K562 (cell line): ENCODE data around the gene RACGAP1. TPM values are rescaled to one million over a fixed set of nuclear protein-coding genes. Genes with fewer than 3 reads are reported as not detected.

Experiments used
- ATAC-seq: fragments of 200-7000 bp; cut with Tn5 transposase; 3 replicates; pipeline ENCODE4 v1.9.1; 2020; ENCODE audit warnings: moderate library complexity
- BruUV-seq: library from RNA; stranded (reverse); fragments of 400-500 nt; replicated peaks from 2 replicates; lab custom pipeline; 2021; lab: Mats Ljungman, UMichigan
- CTCF ChIA-PET: fragments of 300-600 bp; formaldehyde crosslinking; extraction: SDS; loops from one replicate; lab custom pipeline; 2021; ENCODE audit warnings: low intra/inter-chr PET ratio; lab: Yijun Ruan, JAX
- POLR2A ChIA-PET: fragments of 300-600, 350-650 bp; sonication (Branson Sonifier 250); formaldehyde crosslinking; extraction: SDS; loops from one replicate; lab custom pipeline; 2021; ENCODE audit warnings: antibody characterized with exemption, inconsistent platforms; lab: Yijun Ruan, JAX
- DNase-seq, 4 experiments: peaks; one replicate each; pipeline versions ENCODE4 v3.0.0 to v3.0.0-alpha.2; 2011 to 2018; ENCODE audit warnings: low spot score in 3 of 4, mixed read lengths in 3 of 4; ENCODE audit errors: extremely low read depth in 1 of 4
- FAIRE-seq: peaks from 2 replicates; lab custom pipeline; 2011; peaks lifted over from hg19 to GRCh38; lab: Jason Lieb, UNC
- H2AFZ ChIP-seq: 2 replicates; pipeline ENCODE4 v1.6.0; 2011; ENCODE audit warnings: low read depth, low read length, control low read depth, inconsistent platforms
- H3K27ac ChIP-seq: fragments of 200-600 bp; 3 replicates; pipeline ENCODE4 v1.8.0; 2011; ENCODE audit warnings: low read depth, mild to moderate bottlenecking, control low read depth, inconsistent platforms, low read length, moderate library complexity, mixed read lengths; ENCODE audit errors: extremely low read depth
- H3K27me3 ChIP-seq, 2 experiments: fragments of 300-600 bp in 1 of 2; 2 replicates in 1 of 2; 3 replicates in 1 of 2; pipeline versions ENCODE4 v1.6.0 to v1.8.0; 2011; ENCODE audit warnings: inconsistent platforms in 2 of 2, low read length in 2 of 2, mild to moderate bottlenecking in 1 of 2, mixed read lengths in 1 of 2, moderate library complexity in 1 of 2; ENCODE audit not compliant: control insufficient read depth in 2 of 2, insufficient read depth in 2 of 2
- H3K36me3 ChIP-seq: fragments of 300-600 bp; 3 replicates; pipeline ENCODE4 v1.8.0; 2011; ENCODE audit warnings: mild to moderate bottlenecking, low read length, inconsistent platforms; ENCODE audit not compliant: control insufficient read depth, insufficient read depth
- H3K4me1 ChIP-seq, 2 experiments: fragments of 200-600 bp in 1 of 2; replicated peaks in 1 of 2; 2 replicates in 1 of 2; 3 replicates in 1 of 2; pipeline versions ENCODE4 v1.5.1 to v1.8.0; 2011; ENCODE audit warnings: inconsistent platforms in 2 of 2, low read length in 2 of 2, mild to moderate bottlenecking in 1 of 2, mixed read lengths in 1 of 2, moderate library complexity in 1 of 2; ENCODE audit not compliant: control insufficient read depth in 2 of 2, insufficient read depth in 2 of 2
- H3K4me2 ChIP-seq: 2 replicates; pipeline ENCODE4 v1.6.1; 2011; ENCODE audit warnings: low read length, control low read depth, inconsistent platforms, mixed read lengths; ENCODE audit not compliant: insufficient read depth
- H3K4me3 ChIP-seq: fragments of 200-600 bp; sonication (generic), shearing (Covaris generic); 2 replicates; pipeline ENCODE4 v1.5.1; 2016; ENCODE audit warnings: control low read depth, inconsistent platforms
- H3K79me2 ChIP-seq: fragments of 200-600 bp; 3 replicates; pipeline ENCODE4 v1.8.0; 2011; ENCODE audit warnings: low read length, inconsistent platforms; ENCODE audit not compliant: control insufficient read depth, insufficient read depth
- H3K9ac ChIP-seq, 2 experiments: 2 replicates each; pipeline versions ENCODE4 v1.6.0 to v1.6.1; 2011; ENCODE audit warnings: low read depth in 2 of 2, low read length in 2 of 2, control low read depth in 1 of 2, inconsistent platforms in 1 of 2, mild to moderate bottlenecking in 1 of 2, mixed read lengths in 1 of 2; ENCODE audit not compliant: insufficient read depth in 1 of 2
- H3K9me1 ChIP-seq: one replicate; pipeline ENCODE4 v1.6.0; 2011; ENCODE audit warnings: inconsistent platforms, mild to moderate bottlenecking, low read length, moderate library complexity; ENCODE audit not compliant: control insufficient read depth, insufficient read depth
- H3K9me3 ChIP-seq: replicated peaks from 2 replicates; pipeline ENCODE4 v1.5.1; 2011; ENCODE audit warnings: low read depth, low read length, inconsistent platforms; ENCODE audit not compliant: control insufficient read depth, insufficient read depth
- H4K20me1 ChIP-seq: replicated peaks from 2 replicates; pipeline ENCODE4 v1.6.1; 2011; ENCODE audit warnings: low read length, inconsistent platforms, mixed read lengths; ENCODE audit not compliant: control insufficient read depth, insufficient read depth
- ADNP ChIP-seq: fragments of 200-800 bp; sonication (Bioruptor generic); IDR thresholded peaks from 2 replicates; pipeline ENCODE4 v1.6.1; 2016; ENCODE audit warnings: missing genetic modification characterization, missing compliant biosample characterization
- ARID1B ChIP-seq: fragments of 450-650 bp; IDR thresholded peaks from 2 replicates; pipeline ENCODE4 v1.6.1; 2016; ENCODE audit warnings: antibody characterized with exemption, mild to moderate bottlenecking, inconsistent platforms
- ARID2 ChIP-seq: fragments of 450-650 bp; IDR thresholded peaks from 2 replicates; pipeline ENCODE4 v1.6.1; 2017; ENCODE audit warnings: antibody characterized with exemption, mild to moderate bottlenecking
- ETV6 ChIP-seq, 3 experiments: fragments of 150-350 bp in 1 of 3; sonication (generic) in 1 of 3; formaldehyde crosslinking in 1 of 3; IDR thresholded peaks; 2 replicates each; pipeline versions ENCODE4 v1.6.1 to v1.8.0; 2014 to 2022; ENCODE audit warnings: borderline replicate concordance in 2 of 3, low read depth in 2 of 3, antibody characterized with exemption in 1 of 3, low read length in 1 of 3, mild to moderate bottlenecking in 1 of 3, missing genetic modification reagents in 1 of 3
- GMEB1 ChIP-seq: fragments of 250-450 bp; sonication (Bioruptor Pico); IDR thresholded peaks from 2 replicates; pipeline ENCODE4 v1.4.0; 2020; ENCODE audit warnings: mild to moderate bottlenecking
- KAT8 ChIP-seq: fragments of 450-650 bp; IDR thresholded peaks from 2 replicates; pipeline ENCODE4 v1.6.1; 2016; ENCODE audit warnings: low read depth, mild to moderate bottlenecking
- KDM1A ChIP-seq, 2 experiments: fragments of 450-650 bp; IDR thresholded peaks; 2 replicates each; pipeline ENCODE4 v1.6.1; 2016; ENCODE audit warnings: mild to moderate bottlenecking in 2 of 2
- MXI1 ChIP-seq: IDR thresholded peaks from 2 replicates; pipeline ENCODE4 v1.6.1; 2011; ENCODE audit warnings: low read depth, mild to moderate bottlenecking, improper control_type of control experiment, low read length
- NFE2L1 ChIP-seq: fragments of 450-650 bp; IDR thresholded peaks from 2 replicates; pipeline ENCODE4 v1.6.1; 2016; ENCODE audit warnings: missing genetic modification characterization, low read depth, mild to moderate bottlenecking, missing compliant biosample characterization, moderate library complexity, borderline replicate concordance
- NFIC ChIP-seq: fragments of 450-650 bp; IDR thresholded peaks from 2 replicates; pipeline ENCODE4 v1.6.1; 2017; ENCODE audit warnings: mild to moderate bottlenecking, inconsistent platforms
- NR2C2 ChIP-seq, 2 experiments: fragments of 200-800 bp in 1 of 2; sonication (Bioruptor generic) in 1 of 2; sonication (generic) in 1 of 2; formaldehyde crosslinking in 1 of 2; IDR thresholded peaks; 2 replicates each; pipeline versions ENCODE4 v1.6.1 to v1.8.0; 2016 to 2022; ENCODE audit warnings: mild to moderate bottlenecking in 1 of 2, missing compliant biosample characterization in 1 of 2, missing genetic modification characterization in 1 of 2, missing genetic modification reagents in 1 of 2
- PRPF4 ChIP-seq: fragments of 200-400 bp; formaldehyde crosslinking; IDR thresholded peaks from one replicate; pipeline ENCODE4 v1.6.1; 2017; ENCODE audit warnings: low read length, low read depth, mild to moderate bottlenecking; ENCODE audit not compliant: insufficient read depth, poor library complexity, severe bottlenecking
- SMARCC2 ChIP-seq: fragments of 450-650 bp; IDR thresholded peaks from 2 replicates; pipeline ENCODE4 v1.6.1; 2017; ENCODE audit warnings: antibody characterized with exemption, moderate library complexity, mild to moderate bottlenecking, low read depth
- SMARCE1 ChIP-seq: fragments of 450-650 bp; IDR thresholded peaks from 2 replicates; pipeline ENCODE4 v1.7.1; 2016; ENCODE audit warnings: mild to moderate bottlenecking
- TEAD4 ChIP-seq, 2 experiments: sonication (generic) in 1 of 2; formaldehyde crosslinking in 1 of 2; IDR thresholded peaks; 2 replicates each; pipeline versions ENCODE4 v1.6.1 to v1.8.0; 2012 to 2022; ENCODE audit warnings: borderline replicate concordance in 1 of 2, inconsistent platforms in 1 of 2, low read length in 1 of 2, mild to moderate bottlenecking in 1 of 2, missing genetic modification reagents in 1 of 2
- VEZF1 ChIP-seq: fragments of 200-800 bp; sonication (Bioruptor generic); IDR thresholded peaks from 2 replicates; pipeline ENCODE4 v1.6.1; 2017; ENCODE audit warnings: missing genetic modification characterization, missing compliant biosample characterization
- ZNF165 ChIP-seq: fragments of 250-450 bp; sonication (Bioruptor Pico); IDR thresholded peaks from 2 replicates; pipeline ENCODE4 v1.4.0; 2020; ENCODE audit warnings: borderline replicate concordance
- WGBS: fragments of 100-300 bp; shearing (Covaris generic); methylation state at CpG from one replicate; pipeline ENCODE4 v1.1.6; 2016; ENCODE audit warnings: low coverage, mixed read lengths; ENCODE audit not compliant: insufficient coverage; ENCODE audit errors: missing lambda C conversion rate; 5-methylcytosine and 5-hydroxymethylcytosine counted together
- in situ Hi-C: fragments of 300-500 bp; cut with MboI; formaldehyde crosslinking; loops from 4 replicates; pipeline ENCODE4 v1.15.0; 2018; ENCODE audit warnings: inconsistent platforms, mixed read lengths
- intact Hi-C: fragments of 100-400 bp; cut with micrococcal nuclease; formaldehyde crosslinking; loops from 2 replicates; pipeline ENCODE4 v1.14.2; 2022
- polyA plus RNA-seq, 8 experiments: library from polyadenylated mRNA; depleted of rRNA in 4 of 8; stranded (reverse) in 5 of 8; unstranded in 3 of 8; fragments of >200 nt; fragmentation: Nextera tagmentation in 2 of 8; fragmentation: Illumina TruSeq in 1 of 8; extraction: Ambion mirVana in 2 of 8; extraction: Trizol in 1 of 8; gene quantifications; 2 replicates each; pipeline versions ENCODE4 v1.2.1 to v1.2.3, GENCODE V29; 2011 to 2014; ENCODE audit warnings: inconsistent platforms in 1 of 8, missing spikeins in 1 of 8
- total RNA-seq, 7 experiments: library from RNA; depleted of rRNA in 6 of 7; stranded (reverse); fragments of >200 nt in 6 of 7; fragmentation: Illumina TruSeq in 2 of 7; extraction: Trizol in 2 of 7; gene quantifications; 2 replicates each; pipeline versions ENCODE4 v1.2.1 to v1.2.3, GENCODE V29; 2011 to 2021; ENCODE audit warnings: low replicate concordance in 1 of 7

Gene RACGAP1
- total and polyA plus RNA-seq, 9 of the 15 experiments (the other 6 are each of a cell fraction or from before 2014, with no cell fraction given): 56.4 to 92.9 (median 71.8) TPM

- in situ Hi-C loops (no loop called here), intact Hi-C loops (loop anchor here (5.0 kb wide), 1 partner anchor 47 kb away; the partner anchor contains the start of gene RACGAP1)
- Histone ChIP-seq H3K9me1 (no peaks in the 10 kb centered on the region), H3K9ac (peak overlapping the region in 1 of 2 experiments; percentile 11; a peak in 1 of 4 replicates), H3K79me2 (no peaks in the 10 kb centered on the region), H4K20me1 (peaks cover 5% of the 10 kb centered on the region), H3K27ac (no peak overlapping the region), H3K4me3 (no peak overlapping the region), H3K27me3 (no peaks in the 10 kb centered on the region), H2AFZ (no peak overlapping the region), H3K4me2 (no peak overlapping the region), H3K9me3 (no peaks in the 10 kb centered on the region), H3K36me3 (peaks cover 10% of the 10 kb centered on the region; the same call in 2 of the 3 replicates), H3K4me1 (peaks cover 26% of the 10 kb centered on the region in 2 experiments)
- CTCF ChIA-PET: no interaction called here
- ATAC-seq (no peak; the same call in none of the 3 replicates), DNase-seq (peak in 3 of 4 experiments; percentile 33 to 42 (median 40)), FAIRE-seq (peak; percentile 11)
- POLR2A ChIA-PET: interaction anchor here (0.6 to 2.1 kb wide), 6 partner anchors 14 to 187 kb away, joined by 3 to 14 read pairs (median 4); partner anchors contain the start of genes CERS5 and RACGAP1
- 15% methylated on average over 8 of the region's 10 CpGs for WGBS
- no TSS peak for BruUV-seq
- peak; percentile 11; the same call in 1 of the 2 replicates for TF ChIP-seq NFIC
- peak; percentile 59; the same call in 1 of the 2 replicates for TF ChIP-seq SMARCE1
- TF ChIP-seq GMEB1 (CRISPR knock-in tag): no peak
- no peak for TF ChIP-seq NR2C2 (CRISPR knock-in tag; IDR thresholded peaks at IDR 0.05)
- TF ChIP-seq NR2C2 (tag; IDR thresholded peaks at IDR 0.05): 0 out of 2 replicates have a peak, but pooled peaks have one; percentile 38
- no peak for TF ChIP-seq ADNP
- TF ChIP-seq ETV6 (IDR thresholded peaks at IDR 0.05; ENCODE audit: borderline replicate concordance in 1 of 2, low read depth in 2 of 2, low read length in 1 of 2): no peak
- no peak for TF ChIP-seq ETV6 (CRISPR knock-in tag; IDR thresholded peaks at IDR 0.05; ENCODE audit: borderline replicate concordance)
- TF ChIP-seq KDM1A (IDR thresholded peaks at IDR 0.05): peak in 1 of 2 experiments; percentile 47; a peak in 1 of 4 replicates
- no peak for TF ChIP-seq SMARCC2
- peak; percentile 49; the same call in 1 of the 2 replicates for TF ChIP-seq VEZF1 (CRISPR knock-in tag)
- TF ChIP-seq ARID2: no peak
- TF ChIP-seq TEAD4 (IDR thresholded peaks at IDR 0.05; ENCODE audit: low read length): peak; percentile 72; the same call in 1 of the 2 replicates
- TF ChIP-seq TEAD4 (CRISPR knock-in tag; IDR thresholded peaks at IDR 0.05; ENCODE audit: borderline replicate concordance): no peak
- no peak for TF ChIP-seq PRPF4
- TF ChIP-seq ARID1B: peak; percentile 68
- no peak for TF ChIP-seq KAT8
- TF ChIP-seq MXI1: no peak
- TF ChIP-seq NFE2L1: no peak
- no peak for TF ChIP-seq ZNF165
Observed at GRCh38 chr12:49980501-49981349, 44.6 kb downstream of the RACGAP1 start.
